Measurements from ENCODE around the gene FRAS1. TPM values are rescaled to one million over a fixed set of nuclear protein-coding genes. Genes with fewer than 3 reads are reported as not detected.

The FRAS1 gene
- polyA plus RNA-seq, 2 of the 4 experiments (the other 2 are of a cell fraction): 2.3 to 5.8 TPM

DNA sequence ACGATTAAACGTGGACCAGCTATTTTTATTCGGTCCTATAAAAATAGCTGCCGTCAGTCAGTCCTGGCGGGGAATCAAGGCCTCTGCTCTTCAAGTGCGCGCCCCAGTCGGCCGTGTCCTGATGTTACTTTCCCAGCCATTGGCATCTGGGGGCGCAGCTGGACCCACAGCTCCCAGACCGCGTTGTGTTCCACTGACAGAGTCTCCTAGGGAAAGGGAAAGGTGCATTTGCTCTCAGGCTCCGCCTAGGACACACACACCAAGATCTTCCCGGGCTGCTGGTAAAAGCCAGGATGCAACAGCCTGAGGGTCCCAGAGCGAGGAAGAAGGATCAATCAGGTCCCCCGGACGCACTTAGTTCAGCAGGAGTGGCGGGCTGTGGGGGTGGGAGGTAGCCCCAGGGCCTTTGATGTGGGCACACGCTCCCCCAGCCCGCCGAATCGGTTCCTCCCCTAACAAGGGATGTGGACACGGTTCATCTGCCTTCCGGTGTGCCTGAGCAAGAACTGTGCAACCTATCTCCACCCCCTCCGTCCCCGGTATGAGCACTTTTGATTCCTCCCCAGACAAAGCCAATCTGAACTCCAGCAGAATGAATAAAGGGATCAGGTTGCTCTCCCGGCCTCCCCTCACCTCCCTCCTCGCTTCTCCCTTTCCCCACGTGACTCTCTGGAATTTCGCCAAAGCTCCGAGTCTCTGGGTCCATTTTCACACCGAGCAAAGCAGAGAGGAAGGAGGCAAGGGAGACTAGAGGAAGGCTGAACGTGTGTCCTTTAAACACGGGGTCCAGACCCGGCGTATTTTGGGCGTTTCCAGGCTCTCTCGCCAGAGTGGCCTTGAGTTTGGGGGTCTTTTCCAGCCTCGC, 626 bp upstream of the FRAS1 start:
- ATAC-seq (peak; percentile 73 to 76), FAIRE-seq (no peak), DNase-seq (ENCODE audit: low read depth in 1 of 2, low spot score in 1 of 2) (peak; percentile 61 to 80)
- TF ChIP-seq SMC3 (IDR thresholded peaks at IDR 0.05) (no peak; the same call in 2 of the 3 replicates), JUN (IDR thresholded peaks at IDR 0.05) (peak; percentile 24 to 33; a peak in 3 of 5 replicates), POLR2A (IDR thresholded peaks at IDR 0.05; ENCODE audit: low read length) (peak; percentile 32; the same call in 1 of the 2 replicates), ESRRA (IDR thresholded peaks at IDR 0.05; ENCODE audit: borderline replicate concordance, low read length) (no peak), PHF8 (IDR thresholded peaks at IDR 0.05; ENCODE audit: borderline replicate concordance, low read depth) (no peak), RAD21 (conservative IDR thresholded peaks at IDR 0.05 in 1 of 2, IDR thresholded peaks at IDR 0.05 in 1 of 2) (peak in 1 of 2 experiments; percentile 28; a peak in 2 of 5 replicates), MAX (IDR thresholded peaks at IDR 0.05) (0 out of 2 replicates have a peak, but pooled peaks have one; percentile 9), FOSB (CRISPR knock-in tag; IDR thresholded peaks at IDR 0.05) (no peak)
- TF ChIP-seq, protein P1, sequence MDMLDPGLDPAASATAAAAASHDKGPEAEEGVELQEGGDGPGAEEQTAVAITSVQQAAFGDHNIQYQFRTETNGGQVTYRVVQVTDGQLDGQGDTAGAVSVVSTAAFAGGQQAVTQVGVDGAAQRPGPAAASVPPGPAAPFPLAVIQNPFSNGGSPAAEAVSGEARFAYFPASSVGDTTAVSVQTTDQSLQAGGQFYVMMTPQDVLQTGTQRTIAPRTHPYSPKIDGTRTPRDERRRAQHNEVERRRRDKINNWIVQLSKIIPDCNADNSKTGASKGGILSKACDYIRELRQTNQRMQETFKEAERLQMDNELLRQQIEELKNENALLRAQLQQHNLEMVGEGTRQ (IDR thresholded peaks at IDR 0.05): peak; percentile 80
- Histone ChIP-seq H3K4me3 (peak overlapping the region; percentile 94), H3K27ac (peak overlapping the region; percentile 86 to 95), H3K9me3 (no peaks in the 10 kb centered on the region), H3K4me2 (peak overlapping the region; percentile 96), H3K4me1 (0 out of 3 replicates have a peak, but pooled peaks cover 4% of the 10 kb centered on the region)
- 2% methylated on average over 27 of the region's 39 CpGs for WGBS (ENCODE audit: missing lambda C conversion rate)
- CTCF ChIA-PET: interaction anchor here (0.8 to 1.7 kb wide), 8 partner anchors 10 to 493 kb away, joined by 3 to 7 read pairs (median 3); no protein-coding TSS in a partner anchor
- POLR2A ChIA-PET: interaction anchor here (0.7 to 1.5 kb wide), 3 partner anchors 62 to 496 kb away, joined by 3 to 4 read pairs (median 4); partner anchors contain the start of genes ANXA3 and MRPL1

- 2% methylated on average over 16 of the region's 56 CpGs for WGBS (ENCODE audit: missing lambda C conversion rate)
- Histone ChIP-seq H3K27ac (peak overlapping the region; percentile 86 to 95), H3K4me3 (peak overlapping the region; percentile 94), H3K9me3 (no peaks in the 10 kb centered on the region), H3K4me2 (peak overlapping the region; percentile 96), H3K4me1 (0 out of 3 replicates have a peak, but pooled peaks cover 4% of the 10 kb centered on the region)
- POLR2A ChIA-PET: interaction anchor here (0.5 kb wide), 1 partner anchor 258 kb away, joined by 3 read pairs; no protein-coding TSS in a partner anchor
- no peak for FAIRE-seq
- TF ChIP-seq ELK1 (IDR thresholded peaks at IDR 0.05; ENCODE audit: low read depth, low read length): no peak
- no peak for TF ChIP-seq POLR2A (IDR thresholded peaks at IDR 0.05; ENCODE audit: low read length)
- TF ChIP-seq FOSB (CRISPR knock-in tag; IDR thresholded peaks at IDR 0.05): no peak
- peak; percentile 46 to 73; a peak in 3 of 4 replicates for TF ChIP-seq CEBPB (IDR thresholded peaks at IDR 0.05)
- ATAC-seq: peak; percentile 39 to 49
- CTCF ChIA-PET: interaction anchor here (1.1 to 2.7 kb wide), 5 partner anchors 8 to 492 kb away, joined by 3 to 31 read pairs (median 16); no protein-coding TSS in a partner anchor
- DNase-seq (ENCODE audit: low read depth in 1 of 2, low spot score in 1 of 2): peak; percentile 10 to 33
These were observed 752 bp downstream of the FRAS1 start for GRCh38 chr4:78057600-78058550.

GRCh38 chr4:78058591-78059523, 1.7 kb downstream of the FRAS1 start:
- CTCF ChIA-PET: interaction anchor here (0.5 to 2.7 kb wide), 36 partner anchors 9 to 798 kb away, joined by 3 to 31 read pairs (median 3); no protein-coding TSS in a partner anchor
- WGBS (ENCODE audit: missing lambda C conversion rate): 3% methylated on average over 25 of the region's 54 CpGs
- DNase-seq (ENCODE audit: low read depth in 1 of 2, low spot score in 1 of 2) (peak; percentile 33 to 42), ATAC-seq (peak; percentile 20 to 48; a peak in 5 of 6 replicates), FAIRE-seq (no peak)
- Histone ChIP-seq H3K9me3 (no peaks in the 10 kb centered on the region), H3K4me2 (peak overlapping the region; percentile 96), H3K27ac (peak overlapping the region; percentile 86 to 95), H3K4me1 (0 out of 3 replicates have a peak, but pooled peaks cover 4% of the 10 kb centered on the region), H3K4me3 (peak overlapping the region; percentile 94)
- POLR2A ChIA-PET: interaction anchor here (0.7 kb wide), 1 partner anchor 510 kb away, joined by 6 read pairs; no protein-coding TSS in a partner anchor
- TF ChIP-seq HOXB13 (CRISPR knock-in tag; IDR thresholded peaks at IDR 0.05; ENCODE audit: low read depth): no peak
- no peak for TF ChIP-seq PBX3 (IDR thresholded peaks at IDR 0.05)
- TF ChIP-seq CTCF (IDR thresholded peaks at IDR 0.05): no peak
- TF ChIP-seq POLR2A (IDR thresholded peaks at IDR 0.05; ENCODE audit: low read length): no peak
- no peak for TF ChIP-seq JUNB (IDR thresholded peaks at IDR 0.05)
- TF ChIP-seq FOSB (CRISPR knock-in tag; IDR thresholded peaks at IDR 0.05): no peak
- no peak for TF ChIP-seq RCOR1 (IDR thresholded peaks at IDR 0.05; ENCODE audit: low read depth, low read length)
- no peak for TF ChIP-seq BCL3 (IDR thresholded peaks at IDR 0.05)
- no peak for TF ChIP-seq KDM5A (IDR thresholded peaks at IDR 0.05)
- no peak for TF ChIP-seq SREBF2 (IDR thresholded peaks at IDR 0.05)
